Measurements from ENCODE around the gene TMEM184B. TPM values are rescaled to one million over a fixed set of nuclear protein-coding genes. Genes with fewer than 3 reads are reported as not detected.
A peak's percentile ranks its signal among the peaks of the same experiment; 100 is the strongest.
"Not testable (repeated sequence)": the region's sequence is repeated elsewhere in the genome, so short reads cannot be mapped to it uniquely, and the experiment has no call there.

TMEM184B gene
- total RNA-seq, 4 donors from 2014 or later, result 42.9 to 92.2 (median 74.5) TPM

GRCh38 chr22:38181453-38182200 lies 91.2 kb downstream of the TMEM184B start, which contains the start of gene PLA2G6:
TSS of gene PLA2G6 (minus strand) at chr22:38181830. CDS start at chr22:38169426, 12,404 bp downstream.
- TF ChIP-seq POLR2A (IDR thresholded peaks at IDR 0.05) (peak in 1 of 2 donors; percentile 60), CTCF (IDR thresholded peaks at IDR 0.05) (no peak)
- H3K27me3 ChIP-seq, result no peaks in the 10 kb centered on the region
- H3K4me1 ChIP-seq, result peaks cover 16 to 46% of the 10 kb centered on the region in 2 donors
- intact Hi-C loops (cut with DNase I), result loop anchor here (10.0 kb wide), 1 partner anchor 83 kb away; no protein-coding TSS in a partner anchor
- H3K27ac ChIP-seq, result peak within 1 kb of the TSS; percentile 87 to 95 (median 94)
- no peaks in the 10 kb centered on the region for H3K9me3 ChIP-seq
- no peaks in the 10 kb centered on the region for H3K36me3 ChIP-seq
- peak; percentile 99 for DNase-seq
- H3K4me3 ChIP-seq (replicated peaks in 1 of 3), result peak within 1 kb of the TSS; percentile 16 to 60 (median 40)
- 1% methylated on average over 30 to 47 of the region's 48 CpGs for WGBS, 2 donors

GRCh38 chr22:38180841-38181452 lies 91.9 kb downstream of the TMEM184B start:
- 11 to 13% methylated on average over 14 of the region's 14 CpGs for WGBS, 2 donors
- H3K4me1 ChIP-seq, result peaks cover 16 to 44% of the 10 kb centered on the region in 2 donors
- H3K9me3 ChIP-seq, result no peaks in the 10 kb centered on the region
- no peaks in the 10 kb centered on the region for H3K27me3 ChIP-seq
- no peaks in the 10 kb centered on the region for H3K36me3 ChIP-seq
- H3K27ac ChIP-seq, result peak overlapping the region; percentile 74 to 95 (median 87)
- peak; percentile 67 to 70 for DNase-seq
- peak overlapping the region in 2 of 3 donors; percentile 16 to 60 for H3K4me3 ChIP-seq (replicated peaks in 1 of 3)
- no peak for TF ChIP-seq CTCF (IDR thresholded peaks at IDR 0.05)
- peak in 1 of 2 donors; percentile 48 for TF ChIP-seq POLR2A (IDR thresholded peaks at IDR 0.05)
- intact Hi-C loops (cut with DNase I), result loop anchor here (10.0 kb wide), 1 partner anchor 84 kb away; no protein-coding TSS in a partner anchor

- H3K36me3 ChIP-seq; DNase-seq; H3K4me3 ChIP-seq (replicated peaks in 1 of 3); H3K27me3 ChIP-seq; intact Hi-C loops (cut with DNase I); H3K9me3 ChIP-seq: not testable (repeated sequence)
- H3K4me1 ChIP-seq, result peaks cover 16 to 45% of the 10 kb centered on the region in 2 donors
- H3K27ac ChIP-seq, result peak overlapping the region; percentile 75 to 87 (median 75)
- WGBS, 2 donors, result 97 to 99% methylated on average over 7 of the region's 7 CpGs
These were observed 94.2 kb downstream of the TMEM184B start for GRCh38 chr22:38178605-38178937.

GRCh38 chr22:38177926-38178604 lies 94.7 kb downstream of the TMEM184B start:
- Histone ChIP-seq H3K27me3 (no peaks in the 10 kb centered on the region), H3K4me3 (replicated peaks in 1 of 3) (no peak overlapping the region), H3K36me3 (no peaks in the 10 kb centered on the region), H3K27ac (peak overlapping the region; percentile 75 to 87 (median 75)), H3K4me1 (peaks cover 17 to 50% of the 10 kb centered on the region in 2 donors), H3K9me3 (no peaks in the 10 kb centered on the region)
- TF ChIP-seq CTCF (IDR thresholded peaks at IDR 0.05) (no peak), POLR2A (IDR thresholded peaks at IDR 0.05) (no peak)
- intact Hi-C loops (cut with DNase I), result no loop called here
- peak; percentile 59 to 62 for DNase-seq
- 48 to 52% methylated on average over 14 to 15 of the region's 15 CpGs for WGBS, 2 donors

GRCh38 chr22:38177571-38177925 lies 95.3 kb downstream of the TMEM184B start:
- H3K9me3 ChIP-seq; H3K4me3 ChIP-seq (replicated peaks in 1 of 3); DNase-seq; H3K36me3 ChIP-seq; intact Hi-C loops (cut with DNase I); H3K27me3 ChIP-seq: not testable (repeated sequence)
- H3K27ac ChIP-seq, result peak overlapping the region; percentile 75 to 87 (median 75)
- peaks cover 22 to 55% of the 10 kb centered on the region in 2 donors for H3K4me1 ChIP-seq
- WGBS, 2 donors, result 83 to 88% methylated on average over 9 of the region's 9 CpGs
